Epithelial cell of proximal tubule (primary cell): ENCODE measurements around the gene ATP7B. TPM values are rescaled to one million over a fixed set of nuclear protein-coding genes. Genes with fewer than 3 reads are reported as not detected.

Experiments
- DNase-seq: peaks from one replicate; pipeline ENCODE4 v3.0.0-alpha.2; 2011; ENCODE audit warnings: low read depth
- H3K4me3 ChIP-seq: 2 replicates; pipeline ENCODE4 v1.5.1; 2011; ENCODE audit warnings: low read depth, mild to moderate bottlenecking, low read length
- CTCF ChIP-seq: conservative IDR thresholded peaks from 2 replicates; pipeline ENCODE4 v1.5.1; 2012; ENCODE audit warnings: low read depth, mild to moderate bottlenecking, low read length
- total RNA-seq: library from RNA; depleted of rRNA; stranded (reverse); fragments of >200 nt; gene quantifications from 2 replicates; pipeline ENCODE4 v1.2.3, GENCODE V29; 2015

The ATP7B gene
- total RNA-seq, 1 donor from 2014 or later: 3.5 TPM

DNA sequence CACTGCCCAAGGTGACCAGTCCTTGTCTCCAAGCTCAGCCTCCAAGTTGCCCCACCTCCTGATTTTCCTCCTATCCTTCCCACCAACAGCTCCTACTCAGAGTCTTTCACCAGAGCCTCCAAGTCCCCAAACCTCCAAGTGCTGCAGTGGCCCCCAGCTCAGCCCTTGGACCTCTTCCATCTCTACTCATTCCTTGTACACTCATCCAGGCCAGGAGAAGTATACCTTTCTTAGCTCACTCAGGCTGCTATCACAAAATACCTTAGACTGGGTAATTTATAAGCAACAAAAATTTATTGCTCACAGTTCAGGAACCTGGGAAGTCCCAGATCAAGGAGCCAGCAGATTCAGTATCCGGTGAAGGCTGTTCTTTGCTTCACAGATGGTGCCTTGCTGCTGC is 11.3 kb downstream of the ATP7B start:
- H3K4me3 ChIP-seq: no peak overlapping the region
- no peak for TF ChIP-seq CTCF
- DNase-seq: no peak

DNA sequence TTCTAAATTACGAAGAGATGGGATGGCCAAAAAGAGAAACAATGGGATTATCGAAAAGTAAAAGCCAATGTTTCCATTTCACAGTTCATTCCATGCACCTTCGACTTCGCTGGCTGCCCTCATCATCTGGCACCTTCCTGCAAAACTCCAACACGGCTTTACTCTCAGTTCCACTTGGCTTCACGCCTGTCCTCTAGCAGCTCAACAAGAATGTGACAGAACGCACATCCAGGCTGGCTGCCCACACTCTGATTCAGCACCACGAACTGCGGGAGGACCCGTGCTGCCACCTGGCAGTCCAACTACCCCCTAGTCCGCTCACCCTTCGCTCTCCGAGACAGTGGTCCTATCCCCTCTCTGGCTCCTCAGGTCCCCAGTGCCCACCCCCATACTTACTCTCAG is 11.7 kb downstream of the ATP7B start:
- no peak for DNase-seq
- no peak overlapping the region for H3K4me3 ChIP-seq
- TF ChIP-seq CTCF: no peak

DNA sequence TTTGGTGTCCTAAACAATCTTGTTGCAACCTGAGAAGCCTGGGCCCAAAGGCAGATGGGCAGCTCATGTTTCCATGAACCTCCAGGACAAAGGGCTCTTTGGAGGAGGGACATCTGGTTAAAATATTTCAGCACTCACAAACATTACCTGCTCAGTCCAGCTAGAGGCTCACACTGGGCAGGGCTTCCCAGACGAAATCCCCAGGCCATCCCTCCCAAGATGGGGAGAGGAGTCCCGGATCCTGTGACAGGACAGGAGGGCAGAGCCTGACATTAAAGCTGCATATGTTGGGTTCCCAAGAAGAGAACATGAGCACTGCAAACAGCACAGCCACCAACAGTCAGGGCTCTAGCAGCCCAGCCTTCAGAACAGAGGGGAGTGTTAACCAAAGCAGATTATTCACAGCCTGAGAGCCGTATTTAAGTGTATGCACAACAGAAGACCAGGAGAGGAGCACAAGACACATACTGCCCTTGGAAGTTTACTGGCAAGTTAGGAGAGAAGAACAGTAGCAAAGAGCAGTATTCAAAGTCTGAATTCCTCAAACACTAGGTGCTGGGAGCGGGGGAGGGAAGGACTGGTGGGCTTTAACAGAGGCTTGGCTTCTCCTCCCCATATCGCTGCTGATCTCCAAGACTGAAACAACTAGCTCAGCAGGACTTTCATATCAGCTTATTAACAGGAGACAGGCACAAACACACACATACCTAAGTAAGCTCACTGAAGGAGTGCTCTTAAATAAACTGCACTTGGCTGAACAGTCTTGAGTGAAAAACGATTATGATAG is 12.3 kb downstream of the ATP7B start:
- no peak overlapping the region for H3K4me3 ChIP-seq
- DNase-seq: no peak
- no peak for TF ChIP-seq CTCF

- DNase-seq: no peak
Measured at GRCh38 chr13:51997641-51998330, 13.5 kb downstream of the ATP7B start.

GRCh38 chr13:51997186-51997585 is 14.1 kb downstream of the ATP7B start:
- no peak for DNase-seq
- no peak overlapping the region for H3K4me3 ChIP-seq
- no peak for TF ChIP-seq CTCF

More at GRCh38 chr13:51997641-51998330, 13.5 kb downstream of the ATP7B start:
- TF ChIP-seq CTCF: no peak
- H3K4me3 ChIP-seq: no peak overlapping the region

DNA sequence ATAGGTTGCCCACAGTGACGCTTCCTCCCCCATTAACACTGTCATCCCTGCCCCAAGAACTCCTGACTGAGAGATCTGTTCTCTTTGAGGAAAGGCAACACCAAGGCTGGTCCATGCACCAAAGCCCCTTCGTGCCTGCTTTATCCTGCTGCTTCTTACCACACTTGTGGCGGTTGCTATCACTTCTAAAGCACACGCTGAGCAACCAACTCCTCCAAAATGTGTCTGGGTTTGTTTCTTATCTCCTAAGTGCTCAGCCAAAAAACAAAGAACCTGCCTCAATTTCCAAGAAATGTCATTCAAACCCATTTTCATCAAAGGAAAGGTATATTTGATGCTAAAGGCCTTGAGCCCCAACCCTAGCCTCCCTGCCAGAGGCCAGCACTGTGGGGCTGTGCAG is 14.6 kb downstream of the ATP7B start:
- no peak for DNase-seq
- no peak for TF ChIP-seq CTCF
- H3K4me3 ChIP-seq: no peak overlapping the region
